ENCODE results near the gene CHKB.

CHKB gene

GRCh38 chr22:50571264-50572175 lies 11.1 kb downstream of the CHKB start:
- no peak for DNase-seq

GRCh38 chr22:50570861-50571260 lies 11.8 kb downstream of the CHKB start:
- DNase-seq = no peak

GRCh38 chr22:50569896-50570535 lies 12.6 kb downstream of the CHKB start:
- DNase-seq = no peak

- DNase-seq = no peak
Measured at GRCh38 chr22:50569041-50569459, 13.6 kb downstream of the CHKB start.

- no peak for DNase-seq
Measured at GRCh38 chr22:50568626-50569025, 14.0 kb downstream of the CHKB start.

GRCh38 chr22:50567721-50568252 lies 14.9 kb downstream of the CHKB start:
- no peak for DNase-seq

- no peak for DNase-seq
Measured at GRCh38 chr22:50564289-50564688, 18.4 kb downstream of the CHKB start.

GRCh38 chr22:50563413-50564160 lies 19.1 kb downstream of the CHKB start:
- DNase-seq = no peak

- DNase-seq = peak; percentile 97
Measured at GRCh38 chr22:50562523-50563412, 19.9 kb downstream of the CHKB start, which contains the start of gene SYCE3. SYCE3 (minus strand) TSS chr22:50562919; CDS start chr22:50556405, 6,514 bp downstream.

- DNase-seq = no peak
Measured at GRCh38 chr22:50561401-50562358, 21.0 kb downstream of the CHKB start.

GRCh38 chr22:50560034-50560433 lies 22.6 kb downstream of the CHKB start:
- no peak for DNase-seq

- no peak for DNase-seq
Measured at GRCh38 chr22:50556703-50557102, 25.9 kb downstream of the CHKB start.

- DNase-seq = no peak
Measured at GRCh38 chr22:50553310-50553709, 29.3 kb downstream of the CHKB start.

- DNase-seq = no peak
Measured at GRCh38 chr22:50551160-50551752, 31.4 kb downstream of the CHKB start.

- DNase-seq = no peak
Measured at GRCh38 chr22:50550395-50550794, 32.3 kb downstream of the CHKB start.

- no peak for DNase-seq
Measured at GRCh38 chr22:50548921-50549790, 33.5 kb downstream of the CHKB start.

- peak; percentile 45 for DNase-seq
Measured at GRCh38 chr22:50548040-50548920, 34.4 kb downstream of the CHKB start.

- no peak for DNase-seq
Measured at GRCh38 chr22:50547263-50547985, 35.2 kb downstream of the CHKB start.

All from stimulated activated CD4-positive, alpha-beta T cell treated with anti-CD3 and anti-CD28 coated beads, Interleukin-1b, Interleukin-23, amount 100 ng/mL, for 48 hours (primary cell).